Fibroblast of the conjunctiva (primary cell): ENCODE measurements around the gene TNFRSF8.
A peak's percentile ranks its signal among the peaks of the same experiment; 100 is the strongest.

Experiments
- DNase-seq: peaks from one replicate; pipeline ENCODE4 v3.0.0-alpha.2; 2010; ENCODE audit warnings: low read depth

TNFRSF8 gene

DNA sequence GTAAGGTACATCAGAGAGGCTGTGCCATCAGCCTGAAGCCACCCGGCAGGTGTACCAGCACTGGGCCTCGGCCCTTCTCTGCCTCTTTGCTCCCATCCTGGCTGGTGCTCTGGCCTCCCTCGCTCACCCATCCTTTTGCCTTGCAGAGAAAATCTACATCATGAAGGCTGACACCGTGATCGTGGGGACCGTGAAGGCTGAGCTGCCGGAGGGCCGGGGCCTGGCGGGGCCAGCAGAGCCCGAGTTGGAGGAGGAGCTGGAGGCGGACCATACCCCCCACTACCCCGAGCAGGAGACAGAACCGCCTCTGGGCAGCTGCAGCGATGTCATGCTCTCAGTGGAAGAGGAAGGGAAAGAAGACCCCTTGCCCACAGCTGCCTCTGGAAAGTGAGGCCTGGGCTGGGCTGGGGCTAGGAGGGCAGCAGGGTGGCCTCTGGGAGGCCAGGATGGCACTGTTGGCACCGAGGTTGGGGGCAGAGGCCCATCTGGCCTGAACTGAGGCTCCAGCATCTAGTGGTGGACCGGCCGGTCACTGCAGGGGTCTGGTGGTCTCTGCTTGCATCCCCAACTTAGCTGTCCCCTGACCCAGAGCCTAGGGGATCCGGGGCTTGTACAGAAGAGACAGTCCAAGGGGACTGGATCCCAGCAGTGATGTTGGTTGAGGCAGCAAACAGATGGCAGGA lies 79.2 kb downstream of the TNFRSF8 start:
- no peak for DNase-seq

DNA sequence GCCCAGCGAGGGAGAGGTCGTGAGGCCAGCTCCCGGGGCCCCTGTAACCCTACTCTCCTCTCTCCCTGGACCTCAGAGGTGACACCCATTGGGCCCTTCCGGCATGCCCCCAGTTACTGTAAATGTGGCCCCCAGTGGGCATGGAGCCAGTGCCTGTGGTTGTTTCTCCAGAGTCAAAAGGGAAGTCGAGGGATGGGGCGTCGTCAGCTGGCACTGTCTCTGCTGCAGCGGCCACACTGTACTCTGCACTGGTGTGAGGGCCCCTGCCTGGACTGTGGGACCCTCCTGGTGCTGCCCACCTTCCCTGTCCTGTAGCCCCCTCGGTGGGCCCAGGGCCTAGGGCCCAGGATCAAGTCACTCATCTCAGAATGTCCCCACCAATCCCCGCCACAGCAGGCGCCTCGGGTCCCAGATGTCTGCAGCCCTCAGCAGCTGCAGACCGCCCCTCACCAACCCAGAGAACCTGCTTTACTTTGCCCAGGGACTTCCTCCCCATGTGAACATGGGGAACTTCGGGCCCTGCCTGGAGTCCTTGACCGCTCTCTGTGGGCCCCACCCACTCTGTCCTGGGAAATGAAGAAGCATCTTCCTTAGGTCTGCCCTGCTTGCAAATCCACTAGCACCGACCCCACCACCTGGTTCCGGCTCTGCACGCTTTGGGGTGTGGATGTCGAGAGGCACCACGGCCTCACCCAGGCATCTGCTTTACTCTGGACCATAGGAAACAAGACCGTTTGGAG lies 80.0 kb downstream of the TNFRSF8 start:
- no peak for DNase-seq

DNA sequence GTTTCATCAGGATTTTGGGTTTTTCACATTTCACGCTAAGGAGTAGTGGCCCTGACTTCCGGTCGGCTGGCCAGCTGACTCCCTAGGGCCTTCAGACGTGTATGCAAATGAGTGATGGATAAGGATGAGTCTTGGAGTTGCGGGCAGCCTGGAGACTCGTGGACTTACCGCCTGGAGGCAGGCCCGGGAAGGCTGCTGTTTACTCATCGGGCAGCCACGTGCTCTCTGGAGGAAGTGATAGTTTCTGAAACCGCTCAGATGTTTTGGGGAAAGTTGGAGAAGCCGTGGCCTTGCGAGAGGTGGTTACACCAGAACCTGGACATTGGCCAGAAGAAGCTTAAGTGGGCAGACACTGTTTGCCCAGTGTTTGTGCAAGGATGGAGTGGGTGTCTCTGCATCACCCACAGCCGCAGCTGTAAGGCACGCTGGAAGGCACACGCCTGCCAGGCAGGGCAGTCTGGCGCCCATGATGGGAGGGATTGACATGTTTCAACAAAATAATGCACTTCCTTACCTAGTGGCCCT lies 80.6 kb downstream of the TNFRSF8 start:
- DNase-seq = peak; percentile 93

DNA sequence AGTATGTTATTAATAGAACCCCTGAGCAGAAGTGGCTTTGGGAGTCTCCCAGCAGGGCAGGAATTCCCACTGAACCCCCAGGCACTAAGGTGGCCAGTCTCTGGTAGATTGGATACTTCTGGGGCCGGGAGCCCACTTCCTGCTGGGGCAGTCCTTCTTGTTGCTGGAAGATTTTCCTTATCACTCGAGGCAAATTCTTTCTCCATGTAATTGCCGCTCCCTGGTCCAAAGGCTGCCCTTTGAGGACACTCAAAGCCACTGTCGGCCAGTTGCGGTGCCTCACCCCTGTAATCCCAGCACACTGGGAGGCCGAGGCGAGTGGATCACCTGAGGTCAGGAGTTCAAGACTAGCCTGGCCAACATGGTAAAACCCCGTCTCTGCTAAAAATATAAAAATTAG lies 81.1 kb downstream of the TNFRSF8 start:
- no peak for DNase-seq

DNA sequence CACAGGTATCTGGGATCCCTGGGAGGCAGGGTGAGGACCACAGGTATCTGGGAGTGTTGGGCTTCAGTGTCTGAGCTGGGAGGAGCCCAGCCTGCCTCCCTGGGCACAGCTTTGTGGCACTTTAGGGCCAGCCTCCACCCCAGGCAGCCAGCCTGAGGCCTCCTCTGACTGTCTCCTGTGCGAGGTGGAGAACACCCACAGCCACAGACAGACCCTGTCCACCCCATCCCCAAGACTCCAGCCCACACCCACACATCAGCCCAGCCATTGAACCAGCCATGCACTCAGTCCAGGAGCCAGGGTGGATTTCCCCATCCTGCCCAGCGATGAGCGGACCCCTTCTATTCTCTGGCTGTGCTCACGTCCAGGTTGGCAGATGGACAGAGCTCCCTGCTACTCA lies 81.9 kb downstream of the TNFRSF8 start:
- DNase-seq = no peak

DNA sequence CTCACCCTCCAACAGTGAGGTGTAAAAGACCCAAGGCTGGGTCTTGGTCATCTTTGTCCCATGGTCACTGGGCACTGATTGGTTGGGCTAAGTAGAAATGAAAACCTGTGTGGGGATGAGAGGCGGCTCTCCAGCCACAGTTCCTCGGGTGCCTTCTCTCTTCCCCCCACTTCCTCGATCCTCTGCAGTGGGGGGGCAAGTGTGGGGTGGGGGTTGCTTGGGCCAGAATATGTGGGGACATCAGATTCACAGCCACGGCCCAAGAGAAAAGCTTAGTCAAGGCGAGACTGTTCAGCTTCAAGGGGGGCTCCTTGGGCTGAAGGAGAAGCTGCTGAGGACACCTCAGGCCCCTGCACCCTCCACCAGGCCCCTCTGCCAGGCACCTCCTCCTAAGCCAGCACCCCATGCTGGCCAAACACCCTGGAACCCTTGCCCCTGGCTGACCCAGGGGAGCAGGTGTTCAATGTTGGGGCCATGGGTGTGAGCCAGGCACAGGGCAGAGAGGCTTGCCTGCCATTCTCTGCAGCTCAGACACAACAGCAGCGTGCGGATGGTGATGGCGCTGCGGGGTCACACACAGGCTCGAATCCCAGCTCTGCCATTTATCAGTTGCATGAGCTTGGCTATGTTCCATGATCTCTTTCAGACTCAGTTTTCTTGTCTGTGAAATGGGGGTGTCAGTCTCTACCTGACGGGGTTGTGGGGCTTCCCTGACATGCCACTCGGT lies 82.7 kb downstream of the TNFRSF8 start:
- no peak for DNase-seq

DNA sequence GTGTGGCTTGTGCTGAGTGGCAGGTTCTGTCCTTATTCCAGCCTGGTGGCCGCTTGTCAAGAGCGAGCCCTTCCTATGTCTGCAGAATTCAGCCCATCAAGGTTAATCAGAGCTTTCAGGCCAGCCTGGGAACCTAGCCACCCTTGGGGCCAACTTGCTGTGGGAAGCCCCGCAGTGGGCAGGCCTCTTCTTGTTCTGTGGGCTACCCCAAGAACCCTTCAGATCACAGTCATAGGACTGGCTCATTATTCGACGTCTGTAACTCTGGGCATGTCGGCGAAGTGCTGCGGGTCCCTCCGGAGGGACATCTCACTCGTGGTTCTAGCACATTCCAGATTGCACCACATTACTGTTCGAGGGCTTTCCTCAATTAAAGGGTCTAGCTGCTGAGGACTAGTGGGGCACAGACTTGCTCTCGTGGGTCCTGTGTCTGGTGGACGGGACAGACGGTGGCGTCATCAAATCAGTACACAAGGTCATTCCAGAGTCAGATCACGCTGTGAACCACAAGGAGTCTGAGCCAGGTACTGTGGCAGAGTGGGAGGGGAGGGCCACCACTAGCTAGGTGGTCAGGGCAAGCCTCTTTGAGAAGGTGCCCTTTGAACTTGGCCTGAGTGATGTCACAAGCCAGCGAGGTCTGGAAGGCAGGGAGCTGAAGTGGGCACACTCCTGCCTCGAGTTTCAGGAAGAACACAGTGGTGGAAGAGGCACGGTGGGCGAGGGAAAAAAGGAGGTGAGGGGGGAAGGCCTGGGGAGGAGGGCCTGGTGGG lies 83.4 kb downstream of the TNFRSF8 start:
- DNase-seq = no peak

DNA sequence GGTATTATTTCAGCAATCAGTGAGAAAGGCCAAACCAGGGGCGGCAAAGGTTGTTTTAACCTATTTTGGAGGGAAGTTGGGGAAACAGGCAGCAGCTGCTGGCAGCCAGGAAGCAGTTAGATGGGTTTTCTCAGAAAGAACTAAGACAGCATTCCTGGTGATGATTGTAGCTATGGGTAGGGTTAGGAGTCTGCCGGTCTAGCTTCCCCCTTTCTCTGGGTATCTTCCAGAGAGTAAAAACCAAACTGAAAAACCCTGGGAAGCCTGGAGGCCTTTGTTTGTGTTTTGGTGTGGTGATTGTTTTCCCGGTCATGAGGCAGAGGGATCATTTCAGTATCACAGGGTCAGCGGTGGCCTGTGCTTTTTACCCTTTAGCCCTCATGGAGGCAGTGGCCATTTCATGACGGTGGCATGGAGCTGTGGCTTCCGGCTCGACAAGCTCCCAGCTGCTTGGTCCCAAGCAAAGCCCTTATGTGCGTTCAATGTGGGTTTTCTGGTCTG lies 84.1 kb downstream of the TNFRSF8 start:
- no peak for DNase-seq

DNA sequence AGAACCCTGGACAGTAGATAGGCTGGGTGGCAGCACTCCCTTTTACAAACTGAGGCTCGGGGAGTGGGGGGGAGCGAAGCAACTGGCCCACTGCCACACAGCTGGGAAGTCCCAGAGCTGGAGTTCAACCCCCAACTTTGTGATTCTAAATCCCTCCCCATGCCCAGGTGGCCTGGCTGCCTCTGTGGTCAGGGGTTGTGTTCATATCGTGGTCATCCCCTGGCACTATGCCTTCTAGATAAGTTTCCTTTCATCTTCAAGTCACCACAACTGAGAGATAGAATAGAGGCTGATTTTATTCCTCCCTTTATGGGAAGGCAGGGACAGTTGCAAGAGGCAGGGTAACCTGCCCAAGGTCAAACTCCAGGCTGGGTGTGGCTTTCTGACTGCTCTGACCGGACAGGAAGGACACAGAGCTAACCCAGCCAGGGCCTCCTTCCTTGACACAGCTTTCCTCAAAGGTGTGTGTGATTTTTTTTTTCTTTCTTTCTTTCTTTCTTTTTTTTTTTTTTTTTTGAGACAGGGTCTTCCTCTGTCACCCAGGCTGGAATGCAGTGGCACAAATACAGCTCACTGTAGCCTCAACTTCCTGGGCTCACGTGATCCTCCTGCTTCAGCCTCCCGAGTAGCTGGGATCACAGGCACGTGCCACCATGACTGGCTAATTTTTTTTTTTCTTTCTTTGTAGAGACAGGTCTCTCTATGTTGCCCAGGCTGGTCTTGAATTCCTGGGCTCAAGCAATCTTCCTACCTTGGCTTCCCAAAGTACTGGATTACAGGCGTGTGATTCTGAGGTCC lies 85.3 kb downstream of the TNFRSF8 start:
- DNase-seq = no peak

DNA sequence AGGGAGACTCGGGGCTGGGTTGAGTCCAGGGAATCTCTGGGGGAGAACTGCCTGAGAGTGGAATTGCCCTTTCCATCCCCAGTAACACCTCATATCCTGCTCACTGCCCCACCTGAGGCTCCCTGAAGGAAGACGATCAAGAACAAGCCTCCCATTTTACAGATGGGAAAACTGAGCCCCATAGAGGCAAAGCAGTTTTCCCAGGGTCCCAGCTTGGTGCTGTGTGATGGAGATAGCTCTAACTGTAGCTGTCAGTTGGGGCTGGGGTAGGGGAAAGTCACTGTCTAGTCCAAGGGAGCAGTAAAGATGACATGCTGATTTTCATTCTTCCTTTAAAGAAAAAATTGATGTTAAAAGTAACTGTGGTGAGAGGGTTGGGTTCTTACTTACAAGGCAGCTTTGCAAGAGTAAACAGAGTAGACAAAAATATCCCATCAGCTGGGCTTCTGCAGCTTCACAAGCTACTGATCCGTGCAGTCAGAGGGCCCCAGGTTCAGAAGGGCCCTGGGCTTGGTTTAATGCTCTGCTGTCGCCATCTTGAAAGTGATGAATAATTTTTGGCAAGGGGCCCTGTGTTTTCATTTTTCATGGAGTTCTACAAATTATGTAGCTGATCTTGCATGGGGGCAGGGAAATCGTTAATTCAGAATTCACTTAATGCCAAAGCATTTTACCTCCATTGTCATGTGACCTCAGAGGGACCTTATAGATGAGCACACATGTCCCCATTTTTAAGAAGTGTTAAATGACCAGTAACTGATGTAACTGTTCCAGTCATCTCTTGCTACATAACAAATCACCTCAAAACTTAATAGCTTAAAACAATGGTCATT lies 86.1 kb downstream of the TNFRSF8 start:
- DNase-seq = no peak

DNA sequence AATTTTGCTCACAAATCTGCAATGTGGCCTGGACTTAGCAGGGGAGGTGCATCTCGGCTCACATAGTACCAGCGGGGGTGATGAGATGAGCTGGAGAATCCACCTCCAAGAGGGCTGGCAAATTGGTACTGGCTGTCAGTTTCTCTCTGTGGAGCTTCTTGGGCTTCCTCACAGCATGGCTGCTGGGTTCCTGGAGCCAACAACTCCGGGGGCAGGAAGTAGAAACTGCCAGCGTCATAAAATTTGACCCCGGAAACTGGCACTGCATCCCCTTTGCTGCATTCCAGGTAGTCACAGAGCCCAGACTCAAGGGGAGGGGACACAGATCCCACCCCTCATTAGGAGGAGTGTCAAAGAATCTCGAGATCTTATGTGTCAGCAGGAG lies 86.7 kb downstream of the TNFRSF8 start:
- DNase-seq = no peak

DNA sequence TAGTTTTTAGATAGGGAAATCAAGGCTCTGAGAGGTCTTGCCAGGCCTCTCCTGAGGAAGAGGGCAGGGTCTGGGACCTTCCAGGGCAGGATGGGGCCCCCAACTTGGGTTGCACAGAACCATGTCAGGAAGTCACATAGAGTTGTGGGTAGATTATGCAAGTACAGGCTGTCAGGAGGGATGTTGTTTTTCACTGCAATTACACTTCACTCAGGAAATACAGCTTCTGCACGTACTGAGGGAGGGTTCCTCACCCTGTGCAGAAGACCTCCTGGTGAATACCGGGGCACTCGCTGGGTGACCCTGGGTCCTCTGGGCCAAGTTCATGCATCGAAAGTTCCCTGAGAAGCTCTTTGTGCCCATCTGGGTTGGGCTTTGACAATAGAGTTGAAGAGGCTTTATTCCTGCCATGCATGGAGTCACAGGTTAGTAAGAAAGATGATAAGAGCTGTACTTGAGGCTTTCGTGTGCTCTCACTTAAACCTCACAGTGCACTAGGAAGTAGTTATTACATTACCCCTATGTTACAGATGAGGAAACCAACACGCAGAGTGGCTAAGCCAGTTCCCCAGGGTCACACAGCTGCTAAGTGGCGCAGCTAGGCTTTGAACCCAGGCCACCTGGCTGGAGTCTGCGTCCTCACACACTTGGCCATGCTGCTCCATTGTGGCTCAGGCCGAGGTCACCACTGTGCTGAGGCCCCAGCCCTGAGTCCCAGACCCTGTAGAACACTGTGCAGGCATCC lies 87.5 kb downstream of the TNFRSF8 start:
- no peak for DNase-seq

DNA sequence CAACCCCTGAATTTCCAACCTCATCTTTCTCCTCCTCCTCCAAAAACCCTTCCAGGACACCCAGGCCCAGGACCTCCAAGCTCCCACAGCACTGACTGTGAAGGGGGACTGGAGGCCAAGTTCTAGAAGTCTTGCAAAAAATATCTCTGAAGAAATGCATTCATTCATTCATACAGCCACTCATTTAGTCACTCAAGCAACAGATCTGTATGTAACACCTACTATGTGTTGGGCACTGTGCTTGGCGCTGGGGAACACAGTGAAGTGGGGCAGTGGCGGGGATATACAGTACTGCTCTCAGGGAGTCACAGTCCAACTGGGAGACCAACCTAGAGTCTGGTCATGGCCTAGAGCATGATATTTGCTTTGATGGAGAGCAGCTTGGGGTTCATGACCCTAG lies 88.4 kb downstream of the TNFRSF8 start:
- DNase-seq = no peak

DNA sequence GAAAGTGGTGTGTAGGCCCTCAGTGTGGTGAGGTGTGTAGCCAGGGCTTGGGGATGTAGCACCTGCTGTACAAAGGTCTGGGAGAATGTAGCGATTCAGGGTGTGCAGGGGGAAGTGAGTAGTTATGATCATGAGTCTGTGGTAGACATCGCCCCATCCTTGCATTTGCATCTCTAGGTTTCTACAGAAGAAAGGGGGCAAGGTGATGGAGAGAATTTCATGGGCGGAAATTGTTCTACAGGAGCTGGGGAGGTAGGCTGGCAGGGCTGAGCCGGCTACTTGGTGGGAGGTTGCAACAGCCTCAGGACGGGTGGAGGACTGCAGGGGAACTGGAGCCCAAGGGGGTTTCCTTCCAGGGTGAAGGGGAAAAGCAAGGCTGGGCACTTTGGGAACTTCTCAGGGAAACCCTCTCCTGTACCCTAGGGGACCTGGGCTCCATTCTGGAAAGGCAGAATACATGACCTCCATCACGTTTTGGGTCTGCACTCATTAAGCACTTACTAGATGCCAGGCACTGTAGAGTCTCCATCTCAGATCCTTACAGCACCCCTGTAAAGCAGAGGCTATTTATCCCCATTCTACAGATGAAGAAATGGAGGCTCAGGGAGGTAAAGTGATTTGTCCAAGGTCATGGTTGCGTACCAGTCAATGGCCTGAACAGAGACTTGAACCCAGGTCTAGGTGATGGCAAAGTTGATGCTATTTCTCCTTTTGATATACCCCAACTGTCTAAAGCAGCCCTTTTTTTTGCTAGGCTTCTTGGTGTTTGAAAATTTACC lies 89.2 kb downstream of the TNFRSF8 start:
- DNase-seq = no peak

DNA sequence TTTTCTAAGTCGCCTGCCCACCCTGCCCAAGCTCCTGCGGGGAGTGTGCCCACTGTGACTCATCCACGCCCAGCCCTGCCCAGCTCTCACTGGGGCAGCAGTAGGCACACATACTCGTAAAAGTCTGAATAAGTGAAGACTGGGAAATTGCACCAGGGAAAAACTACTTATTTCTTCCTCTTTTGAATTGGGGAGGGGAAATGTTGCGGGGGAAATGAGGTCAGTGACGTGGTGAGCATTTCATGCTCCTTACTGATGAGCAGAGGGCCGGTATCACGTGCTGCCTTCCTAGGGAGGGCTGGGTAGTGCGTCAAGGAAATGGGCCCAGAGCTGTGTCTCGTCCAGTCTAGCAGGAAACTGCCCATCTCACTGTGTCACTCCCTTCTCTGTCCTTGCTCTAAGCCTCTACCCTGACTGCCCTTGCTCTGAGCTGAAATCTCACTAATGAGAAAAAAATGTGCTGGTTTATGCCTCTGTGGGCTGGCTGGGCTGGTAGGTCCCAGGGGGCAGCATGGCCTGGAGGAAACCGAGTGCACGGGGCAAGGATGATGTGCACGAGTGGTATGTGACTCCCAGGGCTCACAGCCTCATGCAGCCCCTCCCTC lies 90.2 kb downstream of the TNFRSF8 start:
- peak; percentile 56 for DNase-seq

DNA sequence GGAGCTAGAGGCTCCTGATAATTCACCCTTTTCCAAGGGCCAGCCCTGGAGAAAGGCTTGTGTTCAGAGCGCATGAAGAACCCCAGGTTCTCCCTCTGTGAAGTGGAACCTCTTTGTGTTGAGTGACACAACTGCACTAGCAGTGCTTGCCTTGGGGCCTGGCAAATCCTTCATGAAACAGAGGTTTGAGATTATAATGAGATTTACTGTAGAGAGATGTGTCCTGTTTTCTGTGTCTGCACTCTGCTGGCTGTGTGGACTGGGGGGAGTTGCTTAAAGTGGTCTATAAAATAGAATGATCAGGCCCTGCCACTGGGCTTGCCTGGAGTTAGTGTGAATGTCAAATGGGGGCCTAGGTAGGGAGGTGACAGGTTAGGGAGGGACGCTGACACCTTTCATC lies 92.2 kb downstream of the TNFRSF8 start:
- DNase-seq = no peak

DNA sequence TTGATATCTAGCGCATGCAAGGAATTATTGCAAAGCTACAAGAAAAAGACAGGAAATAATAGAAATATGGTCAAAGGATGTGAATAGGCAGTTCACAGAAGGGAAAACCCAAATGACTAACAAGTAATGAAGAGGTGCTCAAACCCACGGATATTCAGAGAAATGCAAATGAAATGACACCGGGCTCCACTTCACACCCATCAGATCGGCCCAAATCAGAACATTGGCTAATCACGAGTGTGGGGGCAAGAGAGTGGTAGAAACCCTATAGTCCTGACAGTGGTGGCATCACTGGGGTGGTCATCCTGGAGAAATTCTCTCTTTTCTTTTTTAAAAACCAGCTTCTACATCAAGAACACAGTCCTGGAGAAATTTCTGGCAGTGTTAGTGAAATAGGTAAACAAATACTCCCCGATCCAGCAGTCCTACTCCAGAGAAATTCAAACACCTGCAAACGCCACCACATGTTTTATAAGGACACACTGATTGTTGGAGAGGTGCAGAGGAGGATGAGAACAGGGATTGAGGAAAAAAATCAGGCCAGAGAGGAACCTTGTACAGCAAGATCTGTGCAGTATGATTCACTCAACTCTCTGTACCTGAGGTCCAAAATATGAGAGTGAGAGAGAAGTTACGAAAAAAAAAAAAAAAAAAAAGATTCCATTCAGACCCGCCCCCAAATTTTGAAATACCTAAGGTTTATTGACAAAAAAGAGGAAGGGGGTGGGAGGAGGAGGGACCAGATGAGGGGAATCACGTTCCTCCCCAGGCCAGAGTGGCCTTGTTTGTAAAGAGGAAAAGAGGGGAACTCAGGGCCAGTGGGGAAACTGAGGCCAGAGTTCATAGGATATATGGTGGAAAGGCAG lies 94.5 kb downstream of the TNFRSF8 start:
- no peak for DNase-seq
